ENCODE results near the gene COA7.

COA7 gene

GRCh38 chr1:52669696-52670095 lies 28.5 kb downstream of the COA7 start:
- no peak for DNase-seq (ENCODE audit: low spot score)

- DNase-seq (ENCODE audit: low spot score): no peak
Observed at GRCh38 chr1:52668711-52669110, 29.4 kb downstream of the COA7 start.

GRCh38 chr1:52667984-52668383 lies 30.2 kb downstream of the COA7 start:
- DNase-seq (ENCODE audit: low spot score): no peak

GRCh38 chr1:52667290-52667689 lies 30.9 kb downstream of the COA7 start:
- no peak for DNase-seq (ENCODE audit: low spot score)

GRCh38 chr1:52665006-52665941 lies 32.9 kb downstream of the COA7 start:
- DNase-seq (ENCODE audit: low spot score): no peak

- no peak for DNase-seq (ENCODE audit: low spot score)
Observed at GRCh38 chr1:52663716-52664115, 34.4 kb downstream of the COA7 start.

- no peak for DNase-seq (ENCODE audit: low spot score)
Observed at GRCh38 chr1:52662645-52663313, 35.4 kb downstream of the COA7 start.

GRCh38 chr1:52660807-52661206 lies 37.3 kb downstream of the COA7 start:
- DNase-seq (ENCODE audit: low spot score): no peak

GRCh38 chr1:52659851-52660596 lies 38.1 kb downstream of the COA7 start:
- no peak for DNase-seq (ENCODE audit: low spot score)

- DNase-seq (ENCODE audit: low spot score): no peak
Observed at GRCh38 chr1:52659356-52659755, 38.8 kb downstream of the COA7 start.

GRCh38 chr1:52658795-52659194 lies 39.4 kb downstream of the COA7 start:
- no peak for DNase-seq (ENCODE audit: low spot score)

- no peak for DNase-seq (ENCODE audit: low spot score)
Observed at GRCh38 chr1:52657702-52658101, 40.4 kb downstream of the COA7 start.

GRCh38 chr1:52654063-52654462 lies 44.1 kb downstream of the COA7 start:
- DNase-seq (ENCODE audit: low spot score): no peak

GRCh38 chr1:52653207-52653849 lies 44.8 kb downstream of the COA7 start:
- DNase-seq (ENCODE audit: low spot score): no peak

GRCh38 chr1:52651904-52652303 lies 46.2 kb downstream of the COA7 start:
- no peak for DNase-seq (ENCODE audit: low spot score)

- DNase-seq (ENCODE audit: low spot score): no peak
Observed at GRCh38 chr1:52645261-52645660, 52.9 kb downstream of the COA7 start.

- DNase-seq (ENCODE audit: low spot score): no peak
Observed at GRCh38 chr1:52641307-52641706, 56.8 kb downstream of the COA7 start.

GRCh38 chr1:52640697-52641096 lies 57.5 kb downstream of the COA7 start:
- no peak for DNase-seq (ENCODE audit: low spot score)

GRCh38 chr1:52637946-52638345 lies 60.2 kb downstream of the COA7 start:
- DNase-seq (ENCODE audit: low spot score): no peak

GRCh38 chr1:52636721-52637695 lies 61.1 kb downstream of the COA7 start:
- no peak for DNase-seq (ENCODE audit: low spot score)
